GM19455 (cell line): ENCODE data around the gene TRAPPC4.
"Not testable (repeated sequence)": the region's sequence is repeated elsewhere in the genome, so short reads cannot be mapped to it uniquely, and the experiment has no call there.

Source experiments
- ATAC-seq: cut with Tn5 transposase; IDR thresholded peaks from one replicate; pipeline ENCODE4 v1.9.1; 2021; ENCODE audit not compliant: unreplicated experiment

Gene TRAPPC4

GRCh38 chr11:119012629-119013170, 5.9 kb upstream of the TRAPPC4 start:
- no peak for ATAC-seq

GRCh38 chr11:119014209-119014924, 4.2 kb upstream of the TRAPPC4 start:
- ATAC-seq = no peak

- ATAC-seq = no peak
Observed at GRCh38 chr11:119015054-119015611, 3.4 kb upstream of the TRAPPC4 start.

- ATAC-seq = no peak
Observed at GRCh38 chr11:119016216-119017009, 2.2 kb upstream of the TRAPPC4 start.

GRCh38 chr11:119017377-119017776, 1.2 kb upstream of the TRAPPC4 start:
- not testable (repeated sequence) for ATAC-seq

- no peak for ATAC-seq
Observed at GRCh38 chr11:119019996-119020395, 1.4 kb downstream of the TRAPPC4 start.

- ATAC-seq = no peak
Observed at GRCh38 chr11:119021631-119022030, 3.1 kb downstream of the TRAPPC4 start.

GRCh38 chr11:119023741-119024140, 5.2 kb downstream of the TRAPPC4 start:
- no peak for ATAC-seq

- no peak for ATAC-seq
Observed at GRCh38 chr11:119024430-119025098, 6.0 kb downstream of the TRAPPC4 start.

GRCh38 chr11:119025099-119025473, 6.5 kb downstream of the TRAPPC4 start:
- no peak for ATAC-seq

- ATAC-seq = no peak
Observed at GRCh38 chr11:119025541-119025940, 7.0 kb downstream of the TRAPPC4 start.

- ATAC-seq = no peak
Observed at GRCh38 chr11:119025978-119026766, 7.6 kb downstream of the TRAPPC4 start.

- ATAC-seq = no peak
Observed at GRCh38 chr11:119026970-119027369, 8.4 kb downstream of the TRAPPC4 start.

GRCh38 chr11:119027561-119028345, 9.2 kb downstream of the TRAPPC4 start:
- no peak for ATAC-seq

- no peak for ATAC-seq
Observed at GRCh38 chr11:119028346-119029068, 9.9 kb downstream of the TRAPPC4 start.

- ATAC-seq = no peak
Observed at GRCh38 chr11:119029069-119029339, 10.4 kb downstream of the TRAPPC4 start.

GRCh38 chr11:119029340-119030028, 10.9 kb downstream of the TRAPPC4 start:
- peak; percentile 4 for ATAC-seq

GRCh38 chr11:119030029-119030328, 11.4 kb downstream of the TRAPPC4 start:
- ATAC-seq = peak; percentile 21
